Thoracic aorta (tissue), 2 donors: ENCODE data around the gene CACNA2D3. TPM values are rescaled to one million over a fixed set of nuclear protein-coding genes. Genes with fewer than 3 reads are reported as not detected.

ENCODE experiments used
- ATAC-seq: fragments of 150-250 bp; one replicate; pipeline ENCODE4 v1.8.0; 2017; ENCODE audit warnings: low read depth; ENCODE audit not compliant: insufficient number of reproducible peaks, low FRiP score
- DNase-seq: peaks from one replicate; pipeline ENCODE4 v3.0.0-alpha.2; 2020; ENCODE audit warnings: low spot score
- H3K27ac ChIP-seq, 2 donors: fragments of 200-600 bp; sonication (generic); 1 replicate in 1 of 2; 2 replicates in 1 of 2; pipeline ENCODE4 v1.5.1; 2016; ENCODE audit warnings: mild to moderate bottlenecking in 2 of 2, moderate library complexity in 2 of 2
- H3K27me3 ChIP-seq: fragments of 200-600 bp; sonication (generic); replicated peaks from 2 replicates; pipeline ENCODE4 v1.6.0; 2016; ENCODE audit warnings: mild to moderate bottlenecking; ENCODE audit not compliant: insufficient read depth
- H3K36me3 ChIP-seq: fragments of 200-600 bp; sonication (generic); one replicate; pipeline ENCODE4 v1.5.1; 2016
- H3K4me1 ChIP-seq, 2 donors: fragments of 200-600 bp; sonication (generic); 1 replicate in 1 of 2; 2 replicates in 1 of 2; pipeline versions ENCODE4 v1.5.1 to v1.6.0; 2016; ENCODE audit warnings: low read depth in 2 of 2, mild to moderate bottlenecking in 1 of 2; ENCODE audit not compliant: control insufficient read depth in 1 of 2
- H3K4me3 ChIP-seq: fragments of 200-600 bp; sonication (generic); 2 replicates; pipeline ENCODE4 v1.5.1; 2016; ENCODE audit warnings: mild to moderate bottlenecking
- H3K9me3 ChIP-seq: fragments of 200-600 bp; sonication (generic); 2 replicates; pipeline ENCODE4 v1.5.1; 2016
- total RNA-seq, 2 donors: library from RNA; depleted of rRNA; stranded (reverse); fragments of >200 nt; gene quantifications; one replicate each; pipeline versions ENCODE4 v1.1.0 to v1.2.3, GENCODE V29; 2016
- TF ChIP-seq, protein P1 (sequence below): fragments of 200-600 bp; sonication (generic); IDR thresholded peaks from one replicate; pipeline ENCODE4 v1.5.1; 2019; ENCODE audit warnings: antibody characterized with exemption

The CACNA2D3 gene
- total RNA-seq, 2 donors from 2014 or later, result 3.2 to 4.0 TPM

DNA sequence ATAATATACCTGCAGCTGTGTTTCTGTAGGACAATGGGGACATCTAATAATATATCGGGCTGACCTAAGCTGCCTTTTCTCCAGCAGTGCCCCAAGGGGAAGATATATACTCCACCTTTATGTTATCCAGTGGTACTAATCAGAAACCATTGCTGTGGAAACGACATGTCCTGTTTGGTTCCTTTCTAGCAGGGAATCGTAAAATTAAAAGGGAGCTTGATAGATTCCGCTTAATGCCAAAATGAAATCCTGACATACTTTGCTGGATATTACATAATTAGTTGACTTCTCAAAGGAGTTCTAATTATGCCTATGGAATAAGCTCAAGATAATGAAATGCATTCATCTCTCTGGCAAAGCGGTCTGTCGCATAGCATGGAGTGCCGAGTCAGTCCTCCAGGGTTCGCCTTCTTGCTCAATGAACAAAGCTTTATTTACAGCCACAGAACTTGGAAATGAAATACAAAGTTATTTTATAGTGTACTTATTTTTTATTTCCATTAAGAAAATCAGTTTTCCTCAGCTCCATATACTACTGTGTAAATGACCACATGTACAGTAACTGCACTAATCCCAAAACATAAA is 542.8 kb downstream of the CACNA2D3 start:
- Histone ChIP-seq H3K36me3 (no peaks in the 10 kb centered on the region), H3K9me3 (no peaks in the 10 kb centered on the region), H3K4me1 (peaks cover 0 to 10% of the 10 kb centered on the region in 2 donors), H3K4me3 (no peak overlapping the region), H3K27me3 (no peaks in the 10 kb centered on the region), H3K27ac (no peak overlapping the region)
- DNase-seq (no peak), ATAC-seq (no peak)
- TF ChIP-seq, protein P1, sequence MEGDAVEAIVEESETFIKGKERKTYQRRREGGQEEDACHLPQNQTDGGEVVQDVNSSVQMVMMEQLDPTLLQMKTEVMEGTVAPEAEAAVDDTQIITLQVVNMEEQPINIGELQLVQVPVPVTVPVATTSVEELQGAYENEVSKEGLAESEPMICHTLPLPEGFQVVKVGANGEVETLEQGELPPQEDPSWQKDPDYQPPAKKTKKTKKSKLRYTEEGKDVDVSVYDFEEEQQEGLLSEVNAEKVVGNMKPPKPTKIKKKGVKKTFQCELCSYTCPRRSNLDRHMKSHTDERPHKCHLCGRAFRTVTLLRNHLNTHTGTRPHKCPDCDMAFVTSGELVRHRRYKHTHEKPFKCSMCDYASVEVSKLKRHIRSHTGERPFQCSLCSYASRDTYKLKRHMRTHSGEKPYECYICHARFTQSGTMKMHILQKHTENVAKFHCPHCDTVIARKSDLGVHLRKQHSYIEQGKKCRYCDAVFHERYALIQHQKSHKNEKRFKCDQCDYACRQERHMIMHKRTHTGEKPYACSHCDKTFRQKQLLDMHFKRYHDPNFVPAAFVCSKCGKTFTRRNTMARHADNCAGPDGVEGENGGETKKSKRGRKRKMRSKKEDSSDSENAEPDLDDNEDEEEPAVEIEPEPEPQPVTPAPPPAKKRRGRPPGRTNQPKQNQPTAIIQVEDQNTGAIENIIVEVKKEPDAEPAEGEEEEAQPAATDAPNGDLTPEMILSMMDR, result no peak

DNA sequence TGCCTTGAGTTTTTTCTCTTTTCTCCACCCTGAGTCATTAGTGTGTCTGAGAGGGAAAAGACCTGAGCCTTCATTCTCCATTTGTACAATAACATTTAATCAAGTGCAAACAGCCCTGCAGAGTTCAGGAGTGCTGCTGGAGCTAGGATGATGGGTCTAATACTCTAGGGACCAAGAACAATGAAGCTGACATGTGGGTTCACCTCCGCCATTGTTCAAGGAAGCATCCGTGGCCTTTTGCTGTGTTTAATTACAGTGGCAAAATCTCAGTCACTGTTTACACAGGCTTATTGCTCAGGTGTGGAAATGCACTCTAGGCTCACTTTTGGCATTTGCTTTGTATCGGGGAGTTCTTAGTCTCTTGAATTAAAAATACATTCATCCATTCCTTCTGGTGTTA is 545.9 kb downstream of the CACNA2D3 start:
- H3K9me3 ChIP-seq, result no peaks in the 10 kb centered on the region
- ATAC-seq (no peak), DNase-seq (no peak)
- no peaks in the 10 kb centered on the region for H3K27me3 ChIP-seq
- no peaks in the 10 kb centered on the region for H3K4me1 ChIP-seq
- TF ChIP-seq, protein P1, result no peak
- H3K4me3 ChIP-seq, result no peak overlapping the region
- no peak overlapping the region for H3K27ac ChIP-seq
- no peaks in the 10 kb centered on the region for H3K36me3 ChIP-seq

DNA sequence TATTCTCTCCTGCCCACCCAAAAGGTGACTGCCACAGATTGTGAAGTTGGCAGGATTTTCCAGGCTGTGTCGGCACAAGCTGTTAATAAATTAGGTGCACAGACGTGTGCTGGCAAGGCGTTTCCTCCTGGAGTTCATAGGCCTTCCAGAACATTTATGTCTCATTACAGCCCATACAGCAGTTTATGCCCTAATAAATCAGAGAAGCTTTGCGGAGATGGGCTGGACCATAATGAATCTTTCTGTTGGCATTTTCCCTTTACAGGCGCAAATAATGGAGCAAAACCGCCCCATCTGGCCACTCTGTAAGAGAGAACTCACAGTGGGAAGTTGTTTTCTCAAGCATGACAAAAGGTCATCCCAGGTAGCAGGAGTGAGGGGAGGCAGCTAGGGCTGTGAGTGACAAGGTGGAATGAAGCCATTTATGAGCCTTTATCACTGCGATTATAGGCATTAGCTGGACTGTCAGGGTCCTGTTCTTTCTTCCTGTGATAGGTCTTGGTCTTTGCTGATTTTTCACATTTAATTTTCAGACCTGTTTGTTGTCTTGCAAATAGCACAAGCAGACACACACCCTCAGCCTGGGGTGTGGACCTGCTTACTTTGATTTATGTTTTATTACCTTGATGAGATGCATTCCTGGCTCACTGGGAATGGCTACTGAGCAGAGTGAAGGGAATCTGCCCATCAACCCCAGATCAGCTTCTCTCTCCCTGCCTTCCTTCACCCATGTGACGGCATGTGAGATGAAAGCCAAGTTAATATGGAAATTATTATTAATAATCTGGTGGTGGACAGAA is 548.0 kb downstream of the CACNA2D3 start:
- H3K4me3 ChIP-seq, result no peak overlapping the region
- H3K27me3 ChIP-seq, result no peaks in the 10 kb centered on the region
- TF ChIP-seq, protein P1, result no peak
- H3K9me3 ChIP-seq, result no peaks in the 10 kb centered on the region
- ATAC-seq (no peak), DNase-seq (no peak)
- H3K27ac ChIP-seq, result no peak overlapping the region
- H3K4me1 ChIP-seq, result no peaks in the 10 kb centered on the region
- H3K36me3 ChIP-seq, result no peaks in the 10 kb centered on the region

DNA sequence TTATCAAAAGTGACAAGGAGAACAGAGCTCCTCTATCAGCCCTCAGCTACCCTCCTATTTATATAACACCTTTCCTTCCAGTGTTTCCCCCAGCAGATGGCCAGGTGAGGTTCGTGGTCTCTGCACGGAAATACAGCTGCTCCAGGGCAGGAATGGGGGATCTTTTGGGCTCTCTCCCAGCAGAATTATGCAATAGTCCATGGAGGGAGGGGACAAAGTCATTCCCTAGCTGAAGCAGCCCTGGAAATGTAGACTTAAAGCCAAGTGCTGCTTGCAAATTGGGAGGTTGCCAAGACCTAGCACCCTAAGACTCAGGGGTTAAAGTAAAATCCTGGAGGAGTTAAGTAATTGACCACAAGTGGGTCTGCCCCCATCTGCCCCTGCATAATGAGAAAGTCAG is 549.2 kb downstream of the CACNA2D3 start:
- Histone ChIP-seq H3K27ac (no peak overlapping the region), H3K4me1 (no peaks in the 10 kb centered on the region), H3K4me3 (no peak overlapping the region), H3K27me3 (no peaks in the 10 kb centered on the region), H3K36me3 (no peaks in the 10 kb centered on the region), H3K9me3 (no peaks in the 10 kb centered on the region)
- ATAC-seq, result no peak
- TF ChIP-seq, protein P1, result no peak
- DNase-seq, result no peak

DNA sequence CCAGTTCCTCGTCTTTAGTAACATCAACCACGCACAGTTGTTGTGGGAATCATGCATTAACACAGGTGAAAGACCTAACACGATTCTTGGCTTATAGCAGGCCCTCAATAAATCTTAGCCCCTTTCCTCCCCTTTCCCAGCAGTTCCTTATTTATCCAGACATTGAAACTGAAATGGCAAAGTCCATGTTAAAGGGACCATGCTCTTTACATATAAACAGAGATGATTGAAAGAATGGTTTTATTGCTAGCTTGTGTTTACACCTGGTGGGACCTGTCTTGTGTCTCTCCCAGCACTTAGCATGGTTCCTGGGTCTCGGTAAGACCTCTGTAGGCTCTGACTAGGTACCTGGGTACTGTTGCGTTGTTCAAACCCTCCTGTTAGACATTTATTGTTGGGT is 553.7 kb downstream of the CACNA2D3 start:
- H3K27me3 ChIP-seq, result no peaks in the 10 kb centered on the region
- H3K4me1 ChIP-seq, result no peaks in the 10 kb centered on the region
- DNase-seq (no peak), ATAC-seq (no peak)
- no peak overlapping the region for H3K27ac ChIP-seq
- TF ChIP-seq, protein P1, result no peak
- H3K9me3 ChIP-seq, result no peaks in the 10 kb centered on the region
- H3K36me3 ChIP-seq, result no peaks in the 10 kb centered on the region
- no peak overlapping the region for H3K4me3 ChIP-seq
